HG03139 (cell line): Measurements from ENCODE around the gene USP6NL.

Experiments
- ATAC-seq: cut with Tn5 transposase; IDR thresholded peaks from one replicate; pipeline ENCODE4 v1.9.1; 2021; ENCODE audit not compliant: unreplicated experiment

USP6NL gene

DNA sequence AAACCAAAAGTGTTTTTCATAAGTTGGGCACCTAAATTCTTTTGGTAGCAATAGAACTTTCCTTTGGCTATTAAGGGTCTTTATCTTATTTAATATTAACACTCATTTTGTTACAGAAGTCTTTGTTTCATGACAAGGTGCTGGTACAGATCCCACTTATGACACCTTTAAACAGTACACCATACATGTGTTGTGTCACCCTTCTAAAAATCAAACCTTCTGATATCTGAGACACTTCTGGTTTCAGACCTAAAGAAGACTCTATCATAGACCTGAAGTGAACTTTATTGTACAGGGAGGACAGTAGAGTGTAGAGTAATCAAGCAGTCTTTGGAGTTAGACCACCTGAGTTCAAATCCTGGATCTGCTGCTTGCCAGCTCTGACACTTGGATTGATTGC, 5.8 kb upstream of the USP6NL start:
- ATAC-seq: no peak

DNA sequence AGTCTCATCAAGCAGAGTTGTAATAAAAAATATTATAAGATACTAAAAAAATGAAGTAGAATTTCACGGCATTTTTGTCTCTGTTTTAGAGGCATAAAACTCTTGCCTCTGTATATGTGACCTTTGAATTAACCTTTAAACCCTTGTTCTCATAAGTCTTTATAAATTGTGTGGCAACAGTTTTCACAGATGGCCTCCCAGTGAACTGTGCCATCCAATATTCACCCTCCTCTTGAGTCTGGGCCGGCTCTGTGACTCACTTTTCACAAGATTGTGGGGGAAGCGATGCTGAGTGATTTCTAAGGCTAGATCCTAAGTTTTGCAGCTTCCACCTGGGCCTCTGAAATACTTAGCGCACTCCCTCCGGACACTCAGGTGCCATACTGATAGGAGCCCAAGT, 4.6 kb upstream of the USP6NL start:
- ATAC-seq: no peak

DNA sequence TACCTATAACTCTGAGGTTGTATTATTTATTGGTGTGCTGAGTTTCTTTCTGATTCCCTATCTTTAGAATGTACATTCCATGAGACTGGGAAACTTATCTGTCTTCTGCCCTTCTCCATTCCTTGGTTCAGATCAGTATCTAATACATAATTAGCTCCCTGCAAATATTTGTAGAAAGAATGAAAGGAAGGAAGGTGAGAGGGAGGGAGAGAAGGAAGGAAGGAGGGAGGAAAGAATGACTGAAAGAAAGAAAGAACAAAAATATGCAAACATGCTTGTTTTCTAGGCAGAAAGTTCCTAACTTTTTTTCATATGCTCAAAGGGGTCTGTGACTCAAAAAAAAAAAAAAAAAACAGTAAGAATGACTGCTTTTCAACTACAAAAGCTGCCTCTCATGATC, 3.9 kb upstream of the USP6NL start:
- no peak for ATAC-seq

DNA sequence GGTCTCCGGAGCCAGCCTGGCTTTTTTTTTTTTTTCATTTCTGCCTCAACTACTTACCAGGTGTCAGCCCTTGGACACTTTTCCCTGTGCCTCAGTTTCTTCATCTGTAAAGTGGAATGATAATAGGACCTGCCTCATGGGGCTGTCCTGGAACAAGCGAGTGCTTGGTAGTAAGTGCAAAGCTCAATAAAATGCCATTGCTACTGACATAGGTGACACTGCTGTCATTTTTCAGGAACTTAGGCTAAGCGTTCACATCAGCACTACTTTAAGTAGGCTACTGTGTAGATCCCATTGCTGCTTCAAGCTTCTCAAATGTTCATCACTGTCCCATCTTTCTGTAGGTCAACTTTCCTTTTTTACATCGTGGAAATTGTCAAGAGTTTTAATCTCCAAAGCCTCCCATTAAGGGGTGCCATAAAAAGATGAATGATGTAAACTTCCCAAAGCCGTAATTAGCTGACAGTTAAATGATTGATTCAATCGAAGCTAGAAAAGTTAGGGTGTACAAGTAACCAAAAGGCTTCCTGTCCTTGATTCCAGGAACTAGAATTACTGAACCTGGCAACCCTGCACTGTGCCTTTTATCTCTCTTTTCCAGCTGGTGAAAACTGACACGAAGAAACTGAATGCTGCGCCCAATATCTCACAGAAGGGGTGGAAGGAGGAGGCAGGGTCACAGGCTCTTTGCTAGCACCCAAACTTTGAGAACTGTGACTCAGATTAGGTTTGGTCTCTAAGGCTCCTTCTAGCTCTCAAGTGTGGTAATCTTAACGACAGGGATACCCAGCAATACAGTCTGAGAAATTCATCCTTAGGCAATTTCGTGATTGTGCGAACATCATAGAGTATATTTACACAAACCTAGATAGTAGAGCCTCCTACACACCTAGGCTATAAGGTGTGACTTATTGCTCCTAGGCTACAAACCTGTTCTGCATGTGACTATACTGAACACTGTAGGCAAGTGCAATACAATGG, 861 bp upstream of the USP6NL start:
- ATAC-seq: no peak

DNA sequence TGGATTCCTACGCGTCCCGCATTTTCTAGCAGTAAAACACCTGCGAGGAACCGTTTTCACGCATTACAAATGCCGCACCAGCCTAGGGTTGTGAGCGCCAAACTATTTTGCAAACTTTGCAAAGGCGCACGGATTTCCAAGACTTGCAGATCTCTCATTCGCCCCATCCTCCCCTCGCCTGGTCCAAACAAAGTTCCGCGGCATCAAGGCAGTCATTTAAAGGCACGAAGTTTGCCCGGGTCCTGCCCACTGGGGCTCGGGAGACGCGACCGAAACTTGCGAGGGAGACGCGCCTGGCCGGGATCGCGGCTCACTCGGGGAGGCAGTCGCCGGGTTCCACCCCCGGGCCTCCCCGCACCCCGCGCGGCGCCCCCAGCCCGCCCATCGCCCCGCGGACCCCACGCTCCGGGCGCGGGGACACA, 613 bp downstream of the USP6NL start:
- ATAC-seq: no peak

DNA sequence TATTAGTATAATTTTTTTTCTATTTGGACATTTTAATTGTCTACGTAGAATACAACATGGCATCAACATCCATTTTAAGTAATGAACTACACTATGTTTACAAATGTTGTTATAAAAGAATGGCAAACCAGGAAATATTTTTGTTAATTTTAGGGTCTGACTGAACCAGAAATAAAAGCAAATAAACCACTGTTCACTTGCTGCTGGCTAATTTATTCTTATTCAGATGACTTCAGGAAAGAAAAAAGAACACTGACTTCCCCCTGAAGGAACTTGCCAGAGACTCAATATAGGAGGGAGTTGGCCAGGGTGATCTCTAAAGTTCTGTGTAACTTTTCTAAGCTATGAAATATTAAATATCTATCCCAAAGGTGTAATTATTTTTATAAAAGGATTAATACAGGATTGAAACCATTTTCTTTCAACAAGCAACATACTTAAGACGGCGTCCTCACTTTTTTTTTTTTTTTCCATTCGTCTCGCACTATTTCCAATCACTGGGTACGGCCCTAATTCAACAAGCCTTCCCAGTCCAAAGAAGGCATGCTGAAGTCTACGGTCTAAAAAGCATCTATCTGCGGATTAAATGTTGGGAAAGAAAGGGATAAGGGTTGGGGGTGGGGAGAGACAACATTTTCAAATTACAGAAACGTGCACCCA, 1.2 kb downstream of the USP6NL start:
- ATAC-seq: no peak

DNA sequence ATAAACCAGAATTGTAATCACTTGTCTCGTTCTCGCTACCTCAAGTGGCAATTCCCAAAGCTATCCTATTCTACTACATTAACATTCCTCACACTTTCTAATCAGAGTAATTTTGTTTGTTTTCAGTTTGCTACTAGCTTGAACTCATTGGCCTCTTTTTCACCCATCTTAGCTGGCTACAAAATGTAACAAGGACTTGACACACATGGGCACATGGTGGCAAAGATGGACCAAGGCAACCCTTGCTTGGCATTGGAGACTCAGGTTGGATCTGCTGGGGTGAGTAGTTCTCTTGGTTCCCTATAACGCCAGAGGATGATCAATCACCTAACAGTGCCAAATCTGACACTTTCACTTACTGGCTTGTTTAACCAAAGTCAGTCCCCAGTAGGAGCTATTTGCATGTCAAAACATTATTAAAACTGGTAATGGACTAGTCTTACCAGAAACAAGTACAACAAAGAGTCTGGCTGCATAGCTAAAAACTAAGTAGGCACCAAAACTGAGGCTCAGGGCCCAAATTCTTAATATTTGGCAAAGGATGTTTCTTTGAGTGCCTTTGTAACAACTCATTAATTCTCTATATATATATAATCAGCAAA, 1.9 kb downstream of the USP6NL start:
- ATAC-seq: no peak

DNA sequence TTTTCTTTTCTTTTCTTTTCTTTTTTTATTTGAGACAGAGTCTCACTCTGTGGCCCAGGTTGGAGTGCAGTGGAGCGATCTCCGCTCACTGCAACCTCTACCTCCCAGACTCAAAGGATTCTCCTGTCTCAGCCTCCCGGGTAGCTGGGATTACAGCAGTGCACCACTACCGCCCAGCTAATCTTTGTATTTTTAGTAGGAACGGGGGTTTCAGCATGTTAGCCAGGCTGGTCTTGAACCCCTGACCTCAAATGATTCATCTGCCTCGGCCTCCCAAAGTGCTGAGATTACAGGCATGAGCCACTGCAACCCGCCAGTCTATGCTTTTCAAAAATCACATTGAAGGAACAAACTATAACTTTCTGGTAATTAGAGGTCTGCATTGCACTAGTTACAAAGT, 2.4 kb downstream of the USP6NL start:
- ATAC-seq: no peak

DNA sequence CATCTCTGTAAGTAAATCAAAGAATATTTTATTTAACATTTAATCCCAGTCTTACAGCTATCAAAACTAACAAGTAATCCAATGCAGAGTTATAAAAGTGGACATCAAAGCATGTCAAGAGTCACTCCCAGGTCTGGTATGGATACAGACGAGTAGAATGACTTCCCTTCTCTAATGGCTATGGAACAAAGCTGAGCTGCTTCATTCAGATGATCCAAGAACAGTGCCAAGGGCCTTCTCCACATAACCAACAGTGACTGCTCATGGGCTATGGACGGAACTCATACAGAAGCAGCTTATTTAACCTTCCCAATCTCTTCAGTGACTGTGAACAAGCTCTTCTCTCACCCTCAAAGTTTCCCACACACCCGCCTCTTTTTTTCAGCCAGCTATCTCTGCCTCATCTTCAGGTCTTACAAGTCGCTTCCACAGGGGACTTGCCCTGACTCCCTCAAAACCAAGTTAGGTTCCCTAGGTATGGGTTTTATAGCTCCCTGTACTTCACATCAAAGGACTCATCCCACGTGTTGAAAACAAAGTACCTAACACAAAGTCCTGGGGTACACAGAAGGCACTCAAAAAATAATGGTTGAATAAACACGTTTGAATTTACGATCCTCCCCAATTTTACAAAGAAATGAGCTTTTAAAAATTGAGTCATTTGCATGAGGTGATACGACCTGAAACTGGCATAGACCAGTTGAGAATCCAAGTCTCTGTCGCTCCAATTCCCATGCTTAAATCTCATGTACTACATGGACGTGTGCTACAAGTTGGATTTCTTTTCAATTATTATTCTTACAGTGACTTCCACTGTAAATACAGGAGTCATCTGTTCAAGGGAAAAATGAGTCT, 3.1 kb downstream of the USP6NL start:
- ATAC-seq: no peak

DNA sequence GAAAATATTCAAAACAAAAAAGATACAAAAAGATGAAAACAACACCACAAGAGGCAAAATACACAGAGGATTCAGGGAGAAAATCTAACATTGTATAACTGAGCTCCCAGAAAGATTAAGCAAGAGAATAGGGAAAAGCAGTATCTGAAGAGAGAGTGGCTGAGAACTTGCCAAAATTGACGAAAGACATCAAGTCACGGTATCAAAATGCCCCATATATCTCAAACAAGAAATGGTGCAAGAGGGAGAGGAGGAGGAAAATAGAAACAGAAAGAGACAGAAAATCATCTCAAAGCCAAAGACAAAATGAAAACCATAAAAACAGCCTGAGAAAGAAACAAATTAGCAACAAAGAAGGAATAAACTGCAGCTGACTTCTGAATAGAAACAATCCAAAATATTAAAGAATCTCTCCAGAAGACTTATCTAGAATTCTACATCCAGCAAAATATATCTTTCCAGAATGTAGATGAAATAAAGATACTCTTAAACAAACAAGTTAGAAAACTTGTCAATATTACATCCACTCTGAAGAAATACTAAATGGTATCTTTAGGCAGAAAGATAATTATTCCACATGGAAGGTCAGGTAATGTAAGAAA, 5.5 kb downstream of the USP6NL start:
- no peak for ATAC-seq

DNA sequence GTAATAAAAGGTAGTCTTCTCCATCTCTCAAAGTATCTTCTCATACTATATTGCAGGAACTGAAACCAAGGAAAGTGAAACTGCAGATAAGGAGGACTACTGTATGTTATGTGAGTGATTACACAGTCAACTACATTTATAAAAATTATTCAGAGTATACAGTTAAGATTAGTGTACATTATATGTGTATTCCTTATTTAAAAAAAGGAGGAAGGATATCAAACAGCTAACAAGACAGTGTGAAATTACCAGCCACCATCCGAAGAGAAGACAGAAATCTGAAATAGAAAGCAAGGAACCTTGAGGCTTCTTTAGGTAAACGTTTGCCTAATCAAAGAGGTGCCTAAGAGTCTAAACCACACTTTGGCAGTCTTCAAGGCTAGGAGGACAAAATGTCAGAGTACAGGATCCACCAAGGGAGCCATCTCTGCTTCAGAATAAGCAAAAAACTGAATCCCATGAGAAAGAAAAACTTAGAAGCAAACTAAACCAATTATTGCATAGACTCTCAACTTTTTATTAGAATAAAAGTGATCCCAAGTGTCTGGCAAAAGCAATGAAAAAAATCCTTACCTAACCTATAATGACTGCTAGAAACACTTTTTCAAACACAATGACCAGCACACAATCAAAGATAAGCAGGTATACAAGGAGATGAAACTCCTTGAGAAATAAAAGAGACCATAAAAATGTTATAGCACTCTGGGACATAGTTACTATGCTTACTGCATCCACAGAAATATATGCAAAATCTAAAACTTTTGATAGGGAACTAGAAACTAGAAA, 6.4 kb downstream of the USP6NL start:
- no peak for ATAC-seq

DNA sequence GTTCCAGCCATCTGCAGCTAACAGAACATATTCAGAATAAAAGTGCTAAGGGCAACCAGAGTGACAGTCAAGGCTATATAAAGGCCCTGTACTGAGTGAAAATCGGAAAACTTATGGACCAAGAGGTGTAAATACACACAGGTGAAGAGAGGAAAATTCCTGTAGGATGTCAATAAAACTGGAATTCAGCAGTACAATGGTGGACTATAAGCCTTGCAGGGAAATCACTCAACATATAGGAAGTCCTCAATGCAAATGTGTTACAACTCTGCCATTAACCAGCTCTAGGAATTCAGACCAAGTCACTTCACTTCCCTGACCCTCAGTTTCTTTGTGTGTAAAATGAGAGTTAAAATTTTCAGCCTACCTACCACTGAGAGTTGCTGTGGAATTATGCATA, 7.7 kb downstream of the USP6NL start:
- ATAC-seq: no peak

DNA sequence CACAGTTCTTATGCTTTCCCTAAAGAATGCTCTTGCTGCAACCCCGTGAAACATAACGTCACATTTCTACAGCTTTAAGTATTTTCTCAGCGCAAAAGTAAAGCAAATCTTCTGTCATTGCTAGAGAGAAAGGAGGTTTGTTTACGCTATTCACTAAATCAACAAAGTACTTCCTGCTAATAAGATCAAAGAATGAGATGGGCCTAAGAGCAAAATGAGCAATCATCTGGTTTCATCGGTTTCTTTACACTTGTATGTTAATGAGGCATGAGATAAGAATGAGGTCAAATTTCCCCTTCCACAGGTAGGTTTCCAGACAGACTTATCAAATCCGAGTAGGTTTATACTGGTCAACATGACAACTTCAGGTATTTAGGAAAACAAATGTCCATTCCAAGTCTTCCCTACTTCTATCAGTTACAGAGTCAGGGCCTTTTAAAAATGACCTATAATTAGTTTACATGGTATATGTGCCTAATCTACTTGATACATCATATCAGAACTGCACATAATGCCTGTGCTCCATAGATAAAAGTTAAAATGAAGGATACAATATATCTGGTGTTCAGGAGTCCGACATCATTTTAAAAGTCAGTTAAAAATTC, 8.4 kb downstream of the USP6NL start:
- ATAC-seq: no peak

DNA sequence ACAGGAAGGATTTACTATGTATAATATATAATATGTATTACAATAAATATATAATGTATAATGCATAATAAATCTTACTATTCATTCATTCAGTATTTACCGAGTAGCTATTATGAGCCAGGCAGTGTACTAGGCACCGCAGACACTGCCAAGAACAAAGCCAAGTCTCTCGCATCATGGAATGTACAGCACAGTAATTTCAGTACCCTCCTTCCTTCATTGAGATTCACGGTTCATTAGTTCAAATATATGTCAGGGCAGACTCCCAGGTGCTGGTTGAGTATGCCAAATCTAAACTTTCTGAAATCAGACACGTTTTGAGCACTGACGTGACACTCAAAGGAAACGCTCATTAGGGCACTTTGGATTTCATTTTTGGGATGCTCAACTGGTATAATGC, 9.1 kb downstream of the USP6NL start:
- no peak for ATAC-seq

DNA sequence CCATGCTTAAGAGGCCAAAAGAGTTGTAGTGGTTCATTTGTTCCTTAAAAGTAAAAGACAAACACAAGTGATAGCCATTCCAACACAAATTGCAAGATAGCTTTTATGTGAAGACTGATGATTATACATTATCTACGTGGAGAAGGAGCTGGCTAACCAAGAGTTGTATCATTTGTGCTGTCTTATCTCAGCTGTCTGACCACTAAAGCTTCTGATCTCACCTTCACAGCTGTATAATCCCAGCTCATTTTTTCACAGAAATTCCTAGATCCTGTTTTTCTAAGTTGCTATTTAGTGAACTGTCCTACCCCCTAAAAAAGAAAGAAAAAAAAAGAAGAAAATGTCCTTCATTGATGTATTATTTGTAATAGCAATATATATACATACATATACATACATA, 9.8 kb downstream of the USP6NL start:
- ATAC-seq: no peak

DNA sequence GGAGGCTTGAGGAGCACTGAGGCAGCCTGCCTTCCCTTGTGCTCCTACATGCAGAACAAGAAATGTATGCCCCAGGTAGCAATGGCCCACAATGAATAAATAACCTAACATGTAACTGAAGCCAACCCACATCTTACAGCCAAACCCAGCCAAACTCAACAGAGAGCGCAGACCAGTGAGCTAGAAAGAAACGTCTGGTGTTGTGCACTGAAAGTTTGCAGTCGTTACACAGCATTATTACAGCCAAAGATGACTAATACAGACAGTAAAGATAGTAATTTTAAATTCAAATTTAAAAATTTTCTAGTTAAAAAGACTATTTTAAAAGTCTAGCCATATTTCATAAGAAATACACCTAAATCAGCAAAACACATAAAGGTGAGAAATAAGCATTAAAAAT, 11.2 kb downstream of the USP6NL start:
- no peak for ATAC-seq

DNA sequence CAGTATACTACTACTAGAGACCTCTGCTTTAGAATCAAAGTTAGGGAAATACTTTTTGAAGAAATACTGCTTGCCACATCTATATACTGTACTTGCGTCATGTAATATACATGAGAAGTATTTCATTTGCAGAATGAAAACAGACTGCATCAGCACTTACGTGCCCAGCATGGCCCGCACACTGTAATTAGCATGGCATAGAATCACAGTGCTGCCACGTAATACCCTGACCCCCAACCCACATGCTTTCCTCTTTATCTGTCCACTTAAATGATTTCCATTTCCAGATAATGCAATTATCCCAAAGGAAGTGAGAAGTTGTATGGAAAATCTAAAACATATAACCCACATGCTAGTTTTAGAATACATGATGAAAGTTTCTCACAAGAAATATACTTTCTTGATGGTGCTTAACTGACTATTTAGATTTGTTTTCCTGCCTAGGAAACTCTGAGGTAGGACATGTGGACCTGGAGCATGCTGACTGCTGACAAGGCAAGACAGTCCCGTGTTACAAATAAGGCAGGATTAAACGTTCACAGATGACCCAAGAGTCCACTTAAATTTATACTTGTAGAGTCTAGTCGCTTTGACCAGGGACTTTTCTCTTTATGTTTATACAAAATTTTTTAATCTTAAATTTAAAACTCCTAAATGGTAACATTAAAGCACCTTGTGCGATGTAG, 12.6 kb downstream of the USP6NL start:
- no peak for ATAC-seq

DNA sequence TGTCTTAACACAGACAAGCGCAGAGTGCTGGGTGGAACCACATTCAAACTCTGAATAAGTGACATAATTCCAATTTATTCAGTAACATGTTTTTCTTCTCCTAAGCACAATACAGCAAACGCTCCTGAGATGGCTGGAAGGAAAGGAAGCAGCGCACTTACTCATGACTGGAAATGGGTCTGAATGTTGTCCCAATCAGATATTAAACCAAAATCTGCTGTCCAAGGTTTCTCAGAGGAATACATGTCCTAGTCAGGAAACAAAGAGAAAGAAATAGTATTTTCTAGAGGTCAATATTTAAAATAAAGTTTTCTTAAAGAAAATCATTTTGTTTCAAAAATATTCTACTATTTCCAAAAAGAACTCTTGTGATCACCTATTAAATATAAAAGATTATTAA, 14.0 kb downstream of the USP6NL start:
- no peak for ATAC-seq

DNA sequence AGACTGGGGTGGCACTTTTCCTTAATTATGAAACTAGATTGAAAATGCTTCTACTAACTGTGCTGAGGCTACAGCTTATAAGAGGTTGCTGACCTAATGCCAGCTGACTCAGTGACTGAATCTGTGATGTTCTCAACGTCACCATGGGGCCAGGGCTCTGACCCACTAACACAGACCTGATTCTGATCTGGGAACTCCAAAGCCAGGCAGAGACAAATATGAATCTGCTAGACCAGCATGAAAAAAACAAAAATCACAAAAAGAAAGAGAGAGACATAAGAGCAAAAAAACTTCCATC, 16.1 kb downstream of the USP6NL start:
- ATAC-seq: no peak
